Measurements from ENCODE around the gene PPOX. TPM values are rescaled to one million over a fixed set of nuclear protein-coding genes. Genes with fewer than 3 reads are reported as not detected.

The PPOX gene
- total RNA-seq, 2 donors from 2014 or later = 46.4 to 47.2 TPM

DNA sequence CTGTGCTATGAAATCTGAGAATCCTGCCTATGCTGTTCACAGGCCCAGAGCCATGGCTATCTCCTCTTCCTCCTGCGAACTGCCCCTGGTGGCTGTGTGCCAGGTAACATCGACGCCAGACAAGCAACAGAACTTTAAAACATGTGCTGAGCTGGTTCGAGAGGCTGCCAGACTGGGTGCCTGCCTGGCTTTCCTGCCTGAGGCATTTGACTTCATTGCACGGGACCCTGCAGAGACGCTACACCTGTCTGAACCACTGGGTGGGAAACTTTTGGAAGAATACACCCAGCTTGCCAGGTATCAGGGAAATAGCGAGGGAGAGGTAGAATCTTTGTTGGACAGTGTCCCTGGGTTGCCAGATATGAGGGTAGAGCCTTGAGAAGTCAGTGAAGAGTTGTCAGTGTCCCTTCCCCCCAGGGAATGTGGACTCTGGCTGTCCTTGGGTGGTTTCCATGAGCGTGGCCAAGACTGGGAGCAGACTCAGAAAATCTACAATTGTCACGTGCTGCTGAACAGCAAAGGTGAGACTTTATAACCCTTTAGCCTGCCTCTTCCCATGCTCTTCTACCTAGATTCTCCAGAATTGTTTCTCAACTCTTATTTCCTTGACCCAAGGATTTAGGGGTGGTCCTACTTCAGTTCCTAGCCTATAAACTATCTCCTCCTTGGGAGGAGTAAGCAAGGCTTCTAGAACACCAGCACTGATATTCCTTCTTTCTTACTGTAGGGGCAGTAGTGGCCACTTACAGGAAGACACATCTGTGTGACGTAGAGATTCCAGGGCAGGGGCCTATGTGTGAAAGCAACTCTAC, 46.9 kb upstream of the PPOX start:
- Histone ChIP-seq H3K27ac (ENCODE audit: low read depth, low read length) (no peak overlapping the region), H3K36me3 (ENCODE audit: control insufficient read depth, insufficient read depth, low read length) (peaks cover 53% of the 10 kb centered on the region), H3K9me3 (ENCODE audit: control insufficient read depth, low read length) (no peaks in the 10 kb centered on the region), H3K9ac (ENCODE audit: extremely low read depth, low read length, poor library complexity, severe bottlenecking) (peak overlapping the region; percentile 87), H3K27me3 (ENCODE audit: control insufficient read depth, insufficient read depth, low read length, poor library complexity, severe bottlenecking) (no peaks in the 10 kb centered on the region), H3K4me3 (ENCODE audit: low read length) (peak overlapping the region; percentile 99), H3K4me1 (ENCODE audit: control insufficient read depth, insufficient read depth, low read length) (peaks cover 8% of the 10 kb centered on the region)
- no peaks in the 10 kb centered on the region for H3K27me3 Mint-ChIP-seq (ENCODE audit: insufficient read depth)
- DNase-seq = peak; percentile 85
- peaks cover 47% of the 10 kb centered on the region for H3K36me3 Mint-ChIP-seq (ENCODE audit: low read depth)
- WGBS, 2 experiments (ENCODE audit: insufficient coverage in 1 of 2, insufficient read length in 1 of 2) = 81 to 89% methylated on average over 8 to 10 of the region's 10 CpGs
- TF ChIP-seq CTCF (conservative IDR thresholded peaks at IDR 0.05) = peak; percentile 66
- no peaks in the 10 kb centered on the region for H3K9me3 Mint-ChIP-seq
- H3K27ac Mint-ChIP-seq = peak overlapping the region; percentile 98
- peak overlapping the region; percentile 96 for H3K4me3 Mint-ChIP-seq
- peaks cover 19% of the 10 kb centered on the region for H3K4me1 Mint-ChIP-seq

DNA sequence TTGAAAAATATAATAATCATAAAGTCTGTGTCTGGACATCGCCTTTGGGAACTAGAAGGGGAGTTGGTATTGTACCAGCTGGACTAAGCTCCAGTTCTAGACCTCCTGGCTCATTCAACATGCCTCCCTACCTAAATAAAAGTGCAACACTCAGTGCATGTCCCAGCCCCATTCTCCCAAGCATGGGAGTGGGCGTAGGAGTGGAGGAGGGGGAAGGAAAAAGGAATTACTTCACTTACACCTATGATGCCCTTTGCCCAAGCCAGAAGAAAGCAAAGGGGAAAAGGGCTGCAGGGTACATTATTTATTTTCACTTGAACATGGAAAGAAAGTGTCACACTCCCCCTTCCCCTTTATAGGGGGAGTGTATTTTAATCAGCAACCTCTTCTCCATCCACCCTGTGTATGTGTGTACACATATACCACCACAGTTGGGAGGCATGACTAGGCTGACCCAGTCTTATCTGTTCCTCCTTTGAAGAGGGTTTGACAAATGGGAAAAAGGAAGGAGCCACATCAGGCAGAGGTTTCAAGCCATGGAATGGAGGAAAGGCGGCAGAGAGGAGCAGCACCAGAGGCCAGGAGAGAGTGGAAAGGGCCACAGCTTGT, 45.1 kb upstream of the PPOX start:
- Mint-ChIP-seq H3K27me3 (ENCODE audit: insufficient read depth) (no peaks in the 10 kb centered on the region), H3K9me3 (no peaks in the 10 kb centered on the region), H3K4me1 (peaks cover 17% of the 10 kb centered on the region), H3K36me3 (ENCODE audit: low read depth) (peaks cover 59% of the 10 kb centered on the region), H3K4me3 (no peak overlapping the region), H3K27ac (no peak overlapping the region)
- no peak for TF ChIP-seq CTCF (conservative IDR thresholded peaks at IDR 0.05)
- Histone ChIP-seq H3K4me3 (ENCODE audit: low read length) (no peak overlapping the region), H3K36me3 (ENCODE audit: control insufficient read depth, insufficient read depth, low read length) (peaks cover 62% of the 10 kb centered on the region), H3K9me3 (ENCODE audit: control insufficient read depth, low read length) (no peaks in the 10 kb centered on the region), H3K4me1 (ENCODE audit: control insufficient read depth, insufficient read depth, low read length) (peaks cover 8% of the 10 kb centered on the region), H3K9ac (ENCODE audit: extremely low read depth, low read length, poor library complexity, severe bottlenecking) (no peak overlapping the region), H3K27ac (ENCODE audit: low read depth, low read length) (no peak overlapping the region), H3K27me3 (ENCODE audit: control insufficient read depth, insufficient read depth, low read length, poor library complexity, severe bottlenecking) (no peaks in the 10 kb centered on the region)
- no peak for DNase-seq
- WGBS, 2 experiments (ENCODE audit: insufficient coverage in 1 of 2, insufficient read length in 1 of 2) = 90 to 100% methylated on average over 1 to 2 of the region's 3 CpGs

DNA sequence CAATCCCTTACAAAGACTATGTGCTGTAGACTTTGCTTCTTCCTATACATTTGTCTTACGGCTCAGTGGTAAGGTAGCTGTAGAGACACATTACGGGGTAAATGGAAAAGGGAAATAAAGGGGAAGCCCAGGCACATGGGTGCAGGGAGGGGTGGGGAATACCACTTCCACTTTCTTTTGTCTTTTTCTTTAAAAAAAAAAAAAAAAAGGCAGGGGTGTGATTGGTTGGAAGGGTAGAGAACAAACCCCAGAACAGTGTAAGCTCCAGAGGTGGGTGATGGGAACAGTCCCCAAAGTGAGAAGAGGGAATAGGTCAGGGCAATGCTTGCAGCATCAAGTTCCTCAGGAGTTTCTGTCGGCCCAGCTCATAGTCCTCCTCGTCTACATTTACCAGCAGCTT, 44.4 kb upstream of the PPOX start:
- H3K36me3 ChIP-seq (ENCODE audit: control insufficient read depth, insufficient read depth, low read length) = peaks cover 67% of the 10 kb centered on the region
- Mint-ChIP-seq H3K27me3 (ENCODE audit: insufficient read depth) (no peaks in the 10 kb centered on the region), H3K4me1 (peaks cover 17% of the 10 kb centered on the region), H3K27ac (peak overlapping the region; percentile 26), H3K9me3 (no peaks in the 10 kb centered on the region), H3K4me3 (no peak overlapping the region), H3K36me3 (ENCODE audit: low read depth) (peaks cover 63% of the 10 kb centered on the region)
- no peaks in the 10 kb centered on the region for H3K27me3 ChIP-seq (ENCODE audit: control insufficient read depth, insufficient read depth, low read length, poor library complexity, severe bottlenecking)
- WGBS, 2 experiments (ENCODE audit: insufficient coverage in 1 of 2, insufficient read length in 1 of 2) = 92 to 96% methylated on average over 4 of the region's 4 CpGs
- no peak for DNase-seq
- no peak overlapping the region for H3K27ac ChIP-seq (ENCODE audit: low read depth, low read length)
- H3K9me3 ChIP-seq (ENCODE audit: control insufficient read depth, low read length) = no peaks in the 10 kb centered on the region
- no peak overlapping the region for H3K4me3 ChIP-seq (ENCODE audit: low read length)
- peaks cover 8% of the 10 kb centered on the region for H3K4me1 ChIP-seq (ENCODE audit: control insufficient read depth, insufficient read depth, low read length)
- no peak overlapping the region for H3K9ac ChIP-seq (ENCODE audit: extremely low read depth, low read length, poor library complexity, severe bottlenecking)
- no peak for TF ChIP-seq CTCF (conservative IDR thresholded peaks at IDR 0.05)

Measured in endodermal cell (in vitro differentiated cells).